Psoas muscle (tissue), 8 donors: ENCODE data around the gene DOK3. TPM values are rescaled to one million over a fixed set of nuclear protein-coding genes. Genes with fewer than 3 reads are reported as not detected.

Experiments used
- ATAC-seq, 4 donors: fragments of 200-7000 bp; cut with Tn5 transposase; one replicate each; pipeline ENCODE4 v1.9.1; 2020; ENCODE audit warnings: moderate library complexity in 3 of 4, mild to moderate bottlenecking in 2 of 4
- DNase-seq, 2 donors: peaks; one replicate each; pipeline ENCODE4 v3.0.0-alpha.2; 2020
- H3K27ac ChIP-seq: fragments of 200-600 bp; one replicate; pipeline ENCODE4 v1.8.0; 2022
- H3K27me3 ChIP-seq, 3 donors: fragments of 200-600 bp in 1 of 3; one replicate each; pipeline versions ENCODE4 v1.6.1 to v1.8.0; 2013 to 2022; ENCODE audit warnings: low read length in 2 of 3, mild to moderate bottlenecking in 2 of 3, moderate library complexity in 1 of 3; ENCODE audit not compliant: insufficient read depth in 3 of 3
- H3K36me3 ChIP-seq, 2 donors: fragments of 200-600 bp in 1 of 2; one replicate each; pipeline versions ENCODE4 v1.6.1 to v1.8.0; 2013 to 2022; ENCODE audit warnings: low read depth in 1 of 2, mild to moderate bottlenecking in 1 of 2, moderate library complexity in 1 of 2; ENCODE audit not compliant: insufficient read depth in 1 of 2
- H3K4me1 ChIP-seq: fragments of 200-600 bp; one replicate; pipeline ENCODE4 v1.8.0; 2022
- H3K4me3 ChIP-seq: fragments of 200-600 bp; one replicate; pipeline ENCODE4 v1.8.0; 2022; ENCODE audit warnings: mild to moderate bottlenecking
- H3K9me3 ChIP-seq: fragments of 200-600 bp; one replicate; pipeline ENCODE4 v1.8.0; 2022
- CTCF ChIP-seq: fragments of 200-600 bp; IDR thresholded peaks from one replicate; pipeline ENCODE4 v1.8.0; 2022; ENCODE audit warnings: antibody characterized with exemption
- WGBS, 3 donors: extraction: QIAGEN DNeasy Blood & Tissue Kit; methylation state at CpG; one replicate each; pipeline versions ENCODE4 v1.1.6 to v1.1.7; 2013; 5-methylcytosine and 5-hydroxymethylcytosine counted together
- intact Hi-C, 2 donors: fragments of 100-400 bp; cut with DNase I; formaldehyde crosslinking; loops; one replicate each; pipeline versions ENCODE4 v1.11.0 to v1.14.2; 2022
- polyA plus RNA-seq, 3 donors: library from polyadenylated mRNA; stranded (reverse); fragments of 200-250 nt; gene quantifications; one replicate each; pipeline ENCODE4 v1.2.3, GENCODE V29; 2013
- total RNA-seq, 4 donors: library from RNA; stranded (reverse); fragmentation: NEBNext Ultra II Directional in 2 of 4; extraction: Animal tissue kit (Norgen Biotek cat#: 25700) in 2 of 4; gene quantifications; one replicate each; pipeline versions ENCODE4 v1.2.1 to v1.2.4, GENCODE V29; 2021 to 2023
- donor health status: healthy with polysubstance abuse.
- donor health status: DM: no; HTN: no; CAD: no; lungs with moderate emphysema.
- donor health status: Bipolar disorder and iron deficiency.
- donor health status: healthy.
- donor health status: DM: yes; HTN: yes; CAD: no.
- donor health status: DM: no; HTN: no; CAD: no.
- donor health status: DM: no; HTN: no; CAD: no.
- donor health status: DM: yes; HTN: yes; CAD: no.

The DOK3 gene
- total and polyA plus RNA-seq, 7 donors, result 0.44 to 5.4 (median 3.3) TPM

DNA sequence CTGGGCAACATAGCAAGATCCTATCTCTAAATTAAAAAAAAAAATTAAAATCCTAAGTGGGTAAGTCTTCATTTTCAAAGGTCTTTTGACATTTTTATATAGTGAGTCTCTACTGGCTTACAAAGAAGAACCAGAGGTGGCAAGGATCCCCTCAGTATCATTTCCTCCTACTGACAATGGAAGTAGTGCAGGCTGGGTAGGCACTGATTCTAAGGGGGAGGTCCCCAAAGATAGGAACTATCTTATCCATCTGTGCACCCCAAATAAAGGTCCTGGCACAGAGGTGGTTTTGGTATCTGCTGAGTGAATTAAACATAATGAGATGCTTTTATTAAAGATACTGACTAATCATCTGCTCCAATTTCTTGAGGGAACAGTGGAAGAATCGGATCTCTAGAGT is 40.5 kb upstream of the DOK3 start:
- WGBS, 3 donors, result 33 to 65% (median 42%) methylated on average over 1 of the region's 1 CpG
- no peaks in the 10 kb centered on the region for H3K27me3 ChIP-seq
- no peak overlapping the region for H3K27ac ChIP-seq
- intact Hi-C loops, result no loop called here
- DNase-seq (no peak), ATAC-seq (no peak)
- no peak overlapping the region for H3K4me3 ChIP-seq
- peaks cover 64% of the 10 kb centered on the region for H3K4me1 ChIP-seq
- TF ChIP-seq CTCF, result no peak
- peaks cover 2 to 30% of the 10 kb centered on the region in 2 donors for H3K36me3 ChIP-seq
- no peaks in the 10 kb centered on the region for H3K9me3 ChIP-seq

- no peak for TF ChIP-seq CTCF
- Histone ChIP-seq H3K4me3 (no peak overlapping the region), H3K27me3 (no peaks in the 10 kb centered on the region), H3K4me1 (peaks cover 79% of the 10 kb centered on the region), H3K27ac (peak overlapping the region; percentile 43), H3K36me3 (peaks cover 2 to 30% of the 10 kb centered on the region in 2 donors), H3K9me3 (no peaks in the 10 kb centered on the region)
- ATAC-seq (no peak), DNase-seq (no peak)
- 40 to 67% (median 45%) methylated on average over 1 of the region's 1 CpG for WGBS, 3 donors
- intact Hi-C loops, result loop anchor here in 1 of 2 donors (10.0 kb wide), 1 partner anchor 46 kb away; the partner anchor contains the start of gene TMED9
Observed at GRCh38 chr5:177548495-177548894, 38.9 kb upstream of the DOK3 start.

DNA sequence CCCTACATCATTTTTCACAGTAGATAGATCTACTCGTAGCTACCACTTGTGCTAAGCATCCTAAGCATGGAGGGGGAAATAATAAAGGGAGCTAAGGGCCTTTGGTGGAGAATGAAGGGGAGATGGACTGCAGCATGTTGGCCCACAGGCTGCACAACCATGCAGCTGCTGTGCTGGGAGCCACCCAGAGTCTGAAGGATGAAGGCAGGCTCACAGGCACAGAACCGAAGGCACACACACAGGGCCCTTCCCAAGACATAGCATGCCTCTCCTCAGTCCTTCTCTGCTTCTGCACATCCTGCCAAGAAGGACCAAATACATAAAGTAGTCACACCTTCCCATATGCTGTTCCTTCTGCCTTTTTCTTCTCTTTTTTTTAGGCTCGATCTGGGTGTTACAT is 38.1 kb upstream of the DOK3 start:
- H3K4me1 ChIP-seq, result peaks cover 79% of the 10 kb centered on the region

GRCh38 chr5:177546258-177546741 is 36.7 kb upstream of the DOK3 start:
- no peak for TF ChIP-seq CTCF
- Histone ChIP-seq H3K27ac (peak overlapping the region; percentile 86), H3K4me3 (no peak overlapping the region), H3K27me3 (no peaks in the 10 kb centered on the region), H3K36me3 (peaks cover 4 to 18% of the 10 kb centered on the region in 2 donors), H3K4me1 (peaks cover 82% of the 10 kb centered on the region), H3K9me3 (no peaks in the 10 kb centered on the region)
- intact Hi-C loops, result loop anchor here in 1 of 2 donors (10.0 kb wide), 1 partner anchor 49 kb away; the partner anchor contains the start of gene TMED9
- WGBS, 3 donors, result 15 to 33% (median 21%) methylated on average over 1 of the region's 1 CpG
- ATAC-seq, result peak; percentile 68 to 84 (median 82)
- DNase-seq, result peak; percentile 60 to 77

More for the DNA sequence above, 38.1 kb upstream of the DOK3 start:
- Histone ChIP-seq H3K27me3 (no peaks in the 10 kb centered on the region), H3K36me3 (peaks cover 2 to 27% of the 10 kb centered on the region in 2 donors), H3K4me3 (no peak overlapping the region), H3K9me3 (no peaks in the 10 kb centered on the region), H3K27ac (peak overlapping the region; percentile 43)
- WGBS, 3 donors, result 33 to 63% (median 36%) methylated on average over 3 of the region's 3 CpGs
- DNase-seq, result no peak
- no peak for TF ChIP-seq CTCF
- no peak for ATAC-seq
- intact Hi-C loops, result loop anchor here in 1 of 2 donors (10.0 kb wide), 1 partner anchor 47 kb away; the partner anchor contains the start of gene TMED9
